NCI-H446 treated with DMSO at 0.1 percent for 48 hours (cell line): ENCODE data around the gene CARD19.

ENCODE experiments used
- DNase-seq: peaks from one replicate; lab custom pipeline; 2025; lab: John Stamatoyannopoulos, UW

CARD19 gene

DNA sequence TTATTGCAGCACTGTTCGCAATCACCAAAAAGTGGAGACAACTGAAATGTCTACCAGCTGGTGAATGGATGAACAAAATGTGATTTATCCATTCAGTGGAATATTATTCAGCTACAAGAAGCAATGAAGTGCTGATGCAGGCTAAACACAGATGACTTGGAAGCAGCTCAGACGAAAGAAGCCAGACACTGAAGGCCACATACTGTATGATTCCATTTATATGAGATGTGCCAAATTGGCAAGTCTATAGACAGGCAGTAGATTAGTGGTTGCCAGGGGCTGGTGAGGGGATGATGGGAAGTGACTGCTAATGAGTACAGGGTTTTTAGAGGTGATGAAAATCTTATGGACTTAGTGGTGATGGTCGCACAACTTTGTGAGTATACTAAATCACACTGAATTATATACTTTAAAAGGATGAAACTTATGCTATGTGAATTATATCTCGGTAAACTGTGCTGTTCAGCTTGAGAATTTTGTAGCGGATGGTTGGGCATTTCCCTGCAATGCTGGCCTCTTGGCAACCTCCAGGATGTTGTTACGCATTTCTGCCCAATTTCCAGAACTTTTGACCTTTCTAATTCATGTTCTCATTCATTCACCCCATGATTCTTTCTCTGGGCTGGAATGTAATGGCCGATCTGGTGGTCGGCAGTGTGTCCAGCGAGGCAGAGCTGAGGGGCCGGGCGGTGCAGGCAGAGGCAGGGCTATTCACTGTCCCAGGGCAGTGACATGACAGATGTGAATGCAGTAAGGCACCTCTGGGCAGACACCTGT lies 66.0 kb downstream of the CARD19 start:
- peak; percentile 89 for DNase-seq
